ENCODE results near the gene SETD5.
"Not testable (repeated sequence)": the region's sequence is repeated elsewhere in the genome, so short reads cannot be mapped to it uniquely, and the experiment has no call there.

The SETD5 gene

DNA sequence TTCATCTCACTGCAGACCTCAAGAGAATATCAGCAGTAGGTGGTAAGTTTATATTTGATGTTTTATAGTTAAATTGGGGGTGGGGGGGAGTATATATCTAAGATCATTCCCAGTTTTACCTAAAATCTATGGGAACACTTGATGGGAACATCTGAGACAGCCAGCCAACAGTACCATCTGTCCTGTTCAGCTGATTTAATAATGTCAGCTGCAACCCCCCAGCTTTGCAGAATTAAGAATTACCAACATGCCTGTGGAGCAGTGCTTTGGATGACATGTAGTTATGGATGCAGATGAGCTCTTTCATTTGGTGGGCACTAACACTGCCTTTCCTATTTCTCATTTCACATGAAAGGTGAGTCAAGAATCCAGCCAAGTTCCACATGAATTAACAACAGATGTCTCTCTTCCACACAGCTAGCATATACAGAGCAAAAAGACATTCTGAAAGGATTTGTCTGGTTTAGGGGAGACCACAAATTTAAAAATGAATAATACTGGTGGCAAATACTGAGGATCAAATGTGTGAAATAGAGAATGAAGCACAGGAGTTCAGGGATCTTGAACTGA lies 76.2 kb downstream of the SETD5 start:
- DNase-seq, result no peak

DNA sequence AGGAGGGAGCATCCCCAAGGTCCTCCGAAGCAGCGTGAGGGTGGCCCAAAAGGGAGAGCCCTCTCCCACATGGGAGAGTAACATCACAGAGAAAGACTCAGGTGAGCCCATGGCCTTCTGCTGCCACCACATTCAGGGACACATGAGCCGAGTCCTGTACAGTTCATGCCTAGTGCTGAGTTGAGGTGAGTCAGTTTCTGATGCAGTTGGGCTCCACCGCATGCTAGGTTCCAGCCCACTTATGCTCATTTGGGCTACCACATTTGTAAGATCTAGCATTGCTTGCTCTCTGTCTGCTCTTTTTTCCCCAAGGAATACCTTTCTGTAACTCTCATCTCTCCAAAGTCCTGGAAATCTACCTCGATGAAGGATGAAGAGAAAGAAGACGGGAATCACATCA lies 77.1 kb downstream of the SETD5 start:
- no peak for DNase-seq

DNA sequence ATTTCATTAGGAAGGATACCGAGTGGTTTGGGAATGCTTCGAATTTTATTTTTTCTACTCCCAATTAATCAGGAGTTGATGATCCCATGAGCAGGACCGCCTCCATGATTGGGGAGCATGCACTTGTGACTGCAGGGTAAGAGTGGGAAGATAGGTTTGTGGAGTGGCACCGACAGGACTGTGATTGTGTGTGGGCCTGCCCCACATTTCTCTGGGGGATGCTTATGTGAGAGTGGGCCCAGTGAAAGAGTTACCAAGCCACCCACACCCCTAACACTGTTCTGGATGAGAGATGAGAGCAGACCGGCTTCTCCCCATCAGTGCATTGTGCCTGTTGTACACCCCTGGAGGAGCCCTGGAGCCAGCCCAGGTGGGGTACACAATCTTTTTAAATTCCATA lies 79.5 kb downstream of the SETD5 start:
- no peak for DNase-seq

DNA sequence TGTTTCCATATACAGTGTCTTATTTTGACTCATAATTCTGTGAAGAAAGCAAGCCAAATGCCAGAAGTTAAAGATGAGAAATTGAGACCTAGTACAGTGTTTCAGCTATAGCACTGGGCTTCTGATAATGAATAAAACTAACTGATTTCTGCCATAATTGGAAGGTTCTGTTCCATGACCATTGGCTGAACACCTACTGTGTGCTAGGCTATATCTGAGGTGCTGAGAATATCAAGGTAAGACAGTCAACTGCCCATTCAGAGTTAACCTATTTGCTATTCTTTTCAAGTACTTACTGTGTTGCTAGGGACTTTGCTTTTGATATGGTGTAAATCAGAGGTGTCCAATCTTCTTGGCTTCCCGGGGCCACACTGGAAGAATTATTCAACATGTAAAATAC lies 82.8 kb downstream of the SETD5 start:
- DNase-seq, result no peak

DNA sequence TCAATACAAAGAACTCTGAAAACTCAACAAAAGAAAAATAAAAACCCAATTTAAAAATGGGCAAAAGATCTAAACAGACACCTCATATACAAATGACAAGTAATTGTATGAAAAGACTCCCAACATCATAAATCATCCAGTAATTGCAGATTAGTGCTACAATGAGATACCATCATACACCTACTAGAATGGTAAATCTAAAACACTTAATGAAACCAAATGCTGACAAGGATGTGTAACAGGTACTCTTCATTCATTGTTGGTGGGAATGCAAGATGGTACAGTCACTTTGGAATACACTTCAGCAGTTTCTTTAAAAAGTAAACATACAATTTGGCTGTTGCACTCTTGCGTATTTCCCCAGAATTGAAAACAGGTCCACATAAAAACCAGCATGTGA lies 87.8 kb downstream of the SETD5 start:
- DNase-seq, result no peak

DNA sequence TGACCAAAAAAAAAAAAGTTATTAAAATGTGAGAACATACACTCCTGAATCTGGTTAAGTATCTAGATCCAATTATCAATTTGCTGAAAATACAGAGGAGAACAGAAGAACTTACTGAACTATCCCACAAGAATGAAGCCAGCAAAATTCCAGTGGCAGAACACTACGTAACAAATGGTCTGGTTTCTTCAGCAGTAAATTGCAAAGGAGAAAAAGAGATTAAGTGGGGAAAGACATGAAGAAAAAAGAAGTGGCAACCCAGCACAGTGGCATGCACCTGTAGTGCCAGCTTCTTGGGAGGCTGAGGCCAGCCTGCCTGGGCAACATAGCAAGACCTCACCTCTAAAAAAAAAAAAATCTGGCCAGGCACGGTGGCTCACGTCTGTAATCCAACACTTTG lies 94.1 kb downstream of the SETD5 start:
- no peak for DNase-seq

DNA sequence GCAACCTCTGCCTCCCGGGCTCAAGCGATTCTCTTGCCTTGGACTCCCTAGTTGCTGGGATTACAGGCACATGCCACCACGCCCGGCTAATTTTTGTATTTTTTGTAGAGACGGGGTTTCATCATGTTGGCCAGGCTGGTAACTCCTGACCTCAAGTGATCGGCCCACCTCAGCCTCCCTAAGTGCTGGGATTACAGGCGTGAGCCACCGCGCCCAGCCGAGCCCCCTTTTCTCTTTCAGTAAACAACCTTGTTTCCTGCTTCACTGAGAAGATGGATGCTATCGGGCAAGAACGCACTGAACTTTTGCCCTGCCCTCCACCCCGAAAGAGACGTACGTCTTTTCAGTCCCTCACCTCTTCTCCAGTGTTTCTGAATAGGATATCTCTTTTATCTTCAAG lies 96.6 kb downstream of the SETD5 start:
- DNase-seq, result not testable (repeated sequence)

DNA sequence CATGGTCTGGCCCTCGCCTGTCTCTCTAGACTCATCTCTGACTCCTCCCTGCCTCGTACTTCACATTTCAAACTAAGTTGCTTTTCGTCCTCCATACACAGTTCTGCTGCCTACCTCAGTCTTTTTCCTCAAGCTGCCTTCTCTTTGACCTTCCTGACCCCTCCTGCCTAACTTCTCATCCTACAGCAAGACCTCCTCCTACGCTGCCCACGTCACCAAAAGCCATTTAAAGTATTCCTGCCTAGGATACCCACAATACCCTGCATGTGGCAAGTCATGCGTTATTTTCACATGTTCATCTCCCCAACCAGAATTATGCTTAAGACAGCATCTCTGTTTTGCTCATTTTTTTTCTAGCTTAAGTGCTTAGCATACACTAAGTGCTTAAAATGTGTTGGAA lies 99.5 kb downstream of the SETD5 start:
- no peak for DNase-seq

DNA sequence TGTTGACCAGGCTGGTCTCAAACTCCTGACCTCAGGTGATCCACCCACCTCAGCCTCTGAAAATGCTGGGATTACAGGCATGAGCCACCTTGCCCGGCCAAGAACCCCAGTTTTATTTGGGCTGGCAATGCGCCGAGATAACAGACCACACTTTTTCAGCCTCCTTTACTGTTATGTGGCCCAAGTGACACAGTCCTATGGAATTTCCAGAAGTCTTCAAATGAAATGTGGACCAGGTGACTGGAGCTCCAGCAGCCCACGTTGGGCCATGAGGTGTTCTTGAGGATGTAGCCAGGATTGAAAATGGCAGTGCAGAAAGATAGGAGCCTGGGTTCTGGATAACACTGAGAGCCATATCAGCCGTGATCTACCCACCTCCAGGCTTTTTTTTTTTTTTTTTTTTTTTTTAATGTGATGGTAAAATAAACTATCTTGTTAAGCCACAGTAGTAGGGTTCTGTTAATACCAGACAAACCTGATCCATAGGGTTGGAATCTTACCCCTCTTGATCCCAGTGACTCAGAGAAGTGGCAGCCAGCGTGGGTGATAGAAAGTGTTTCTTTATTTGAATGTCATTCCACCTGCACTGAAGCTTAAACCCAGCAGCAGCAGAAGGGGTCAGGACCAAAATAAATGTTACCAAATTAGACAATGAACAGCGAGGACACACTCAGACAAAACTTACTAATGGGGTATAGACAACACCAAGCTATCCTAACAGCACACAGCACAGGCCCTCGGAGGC lies 100.6 kb downstream of the SETD5 start:
- no peak for DNase-seq

DNA sequence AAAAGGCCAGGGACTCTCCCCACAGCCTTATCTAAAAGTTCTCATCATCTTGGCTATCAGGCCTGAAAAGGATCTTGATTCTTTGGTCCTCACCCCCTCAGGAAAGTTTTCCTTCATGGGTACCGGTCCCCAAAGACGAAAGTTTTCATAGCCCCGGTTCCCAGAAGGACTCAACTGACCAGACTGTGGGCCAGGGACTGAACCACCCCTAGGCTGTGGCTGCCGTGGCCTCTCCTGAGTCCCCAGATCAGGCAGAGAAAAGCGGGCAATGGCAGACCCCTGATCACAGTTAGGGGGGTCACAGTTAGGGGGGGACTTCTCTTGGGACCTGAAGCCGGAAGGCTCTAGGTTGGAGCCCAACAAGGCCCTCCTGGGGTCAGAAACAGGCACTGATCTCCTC lies 101.4 kb downstream of the SETD5 start:
- no peak for DNase-seq

DNA sequence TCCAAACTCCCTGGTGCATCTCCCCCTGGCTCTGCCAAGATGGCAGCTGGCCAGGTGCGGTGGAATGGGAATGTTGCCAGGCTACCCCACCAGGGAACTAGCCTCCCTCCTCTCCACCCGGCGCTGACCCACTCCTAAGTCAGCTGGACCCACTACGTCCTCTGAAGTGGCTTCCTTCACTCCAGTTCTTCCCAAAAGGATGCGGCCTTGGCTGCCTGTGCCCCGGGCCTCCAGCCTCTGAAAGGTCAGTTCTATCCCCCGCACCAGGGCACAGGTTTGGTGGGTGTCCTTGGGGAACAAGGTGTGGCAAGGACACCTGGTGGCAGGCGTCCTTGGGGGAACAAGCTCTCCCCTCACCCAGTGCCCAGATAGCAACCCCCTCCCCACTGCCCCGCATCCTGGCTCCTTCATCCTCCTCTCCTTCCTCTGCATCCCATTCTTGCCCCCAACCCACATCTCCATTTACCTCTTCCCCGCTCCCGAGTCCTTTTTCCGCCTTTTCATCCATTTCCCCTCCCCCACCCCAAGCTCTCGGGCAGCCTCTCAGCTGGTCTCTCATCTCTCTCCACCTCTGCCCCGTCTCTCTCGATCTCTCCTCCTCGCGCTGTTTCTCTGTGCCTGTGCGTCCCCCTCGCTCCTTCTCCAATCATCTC lies 102.2 kb downstream of the SETD5 start:
- no peak for DNase-seq

DNA sequence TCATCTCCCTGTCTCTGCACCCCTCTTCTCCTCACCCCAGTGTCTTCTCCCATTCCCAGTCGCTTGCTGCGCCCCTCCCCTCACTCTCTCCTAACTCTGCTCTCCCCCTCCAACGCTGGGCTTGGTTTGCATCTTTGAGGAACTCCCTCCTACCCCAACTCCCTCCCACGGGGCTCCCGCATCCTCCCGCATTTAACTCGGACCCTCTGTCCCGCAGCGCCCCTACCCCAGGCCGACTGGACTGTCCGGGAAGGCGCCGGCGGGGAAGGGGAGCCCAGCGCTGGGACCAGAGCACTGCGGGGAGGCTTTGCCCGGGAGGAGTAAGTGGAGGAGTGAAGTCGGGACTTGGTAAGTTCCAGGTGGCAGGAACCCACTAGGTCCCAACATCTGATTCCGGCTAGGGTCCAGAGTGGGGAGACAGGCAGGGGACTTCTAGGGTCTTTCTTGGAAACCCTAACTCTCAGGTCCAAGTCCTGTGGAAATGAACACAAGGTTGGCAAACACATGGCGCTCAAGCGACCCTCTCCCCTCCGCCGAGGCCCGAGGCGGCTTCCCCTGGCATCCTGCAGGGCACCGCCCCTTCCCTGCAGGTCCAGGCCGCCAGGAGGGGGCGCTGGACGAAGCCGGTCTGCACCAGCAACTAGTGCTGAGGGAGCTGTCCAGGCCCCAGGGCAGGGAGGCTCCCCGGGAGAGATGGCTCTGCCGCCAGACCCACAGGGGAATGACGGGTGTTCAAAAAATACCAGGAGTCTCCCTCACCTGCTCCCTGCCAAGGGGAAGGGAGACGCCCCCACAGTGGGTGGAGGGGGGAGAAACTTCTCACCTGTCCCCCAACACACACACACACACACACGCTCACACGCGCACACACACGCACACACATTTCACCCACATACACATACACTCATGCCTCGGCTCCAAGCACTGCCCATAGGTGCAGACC lies 103.0 kb downstream of the SETD5 start:
- peak; percentile 84 for DNase-seq

DNA sequence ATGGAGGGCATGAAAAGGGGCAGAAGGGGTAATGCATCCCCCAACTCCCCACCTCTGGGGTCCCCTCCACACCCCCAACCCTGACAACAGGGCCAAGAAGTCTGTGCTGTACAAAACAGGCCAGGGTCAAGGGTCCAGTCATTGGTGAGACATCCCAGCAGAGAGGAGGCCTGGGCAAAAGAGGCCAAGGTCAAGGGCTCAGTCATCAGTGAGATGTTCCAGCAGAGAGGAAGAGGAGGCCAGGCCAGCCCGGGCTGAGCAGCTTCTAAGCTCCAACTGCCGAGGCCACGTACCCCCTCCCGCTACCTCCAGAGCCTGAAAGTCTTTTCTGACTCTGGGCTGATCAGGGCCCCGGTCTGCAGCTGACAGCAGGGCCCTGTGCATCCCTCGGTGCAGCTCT lies 103.8 kb downstream of the SETD5 start:
- DNase-seq, result no peak

DNA sequence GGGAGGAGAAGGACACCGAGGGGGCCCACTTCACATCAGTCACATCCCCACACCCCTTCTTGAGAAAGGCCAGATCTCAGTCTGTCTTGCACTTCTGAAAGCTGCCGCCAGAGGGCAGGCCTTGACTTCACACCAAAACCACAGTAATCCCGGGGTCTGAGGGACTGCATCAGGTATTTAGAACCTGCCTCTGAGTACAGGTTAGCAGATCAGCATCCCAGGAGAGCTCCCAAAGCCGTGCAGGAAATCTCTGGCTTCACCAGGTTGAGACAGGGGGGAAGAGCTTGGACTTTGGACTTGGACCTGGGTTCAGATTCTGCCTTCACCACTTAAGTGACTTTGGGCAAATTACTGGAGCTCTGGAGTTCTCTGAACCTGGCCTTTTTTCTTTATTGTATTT lies 105.9 kb downstream of the SETD5 start:
- peak; percentile 84 for DNase-seq

DNA sequence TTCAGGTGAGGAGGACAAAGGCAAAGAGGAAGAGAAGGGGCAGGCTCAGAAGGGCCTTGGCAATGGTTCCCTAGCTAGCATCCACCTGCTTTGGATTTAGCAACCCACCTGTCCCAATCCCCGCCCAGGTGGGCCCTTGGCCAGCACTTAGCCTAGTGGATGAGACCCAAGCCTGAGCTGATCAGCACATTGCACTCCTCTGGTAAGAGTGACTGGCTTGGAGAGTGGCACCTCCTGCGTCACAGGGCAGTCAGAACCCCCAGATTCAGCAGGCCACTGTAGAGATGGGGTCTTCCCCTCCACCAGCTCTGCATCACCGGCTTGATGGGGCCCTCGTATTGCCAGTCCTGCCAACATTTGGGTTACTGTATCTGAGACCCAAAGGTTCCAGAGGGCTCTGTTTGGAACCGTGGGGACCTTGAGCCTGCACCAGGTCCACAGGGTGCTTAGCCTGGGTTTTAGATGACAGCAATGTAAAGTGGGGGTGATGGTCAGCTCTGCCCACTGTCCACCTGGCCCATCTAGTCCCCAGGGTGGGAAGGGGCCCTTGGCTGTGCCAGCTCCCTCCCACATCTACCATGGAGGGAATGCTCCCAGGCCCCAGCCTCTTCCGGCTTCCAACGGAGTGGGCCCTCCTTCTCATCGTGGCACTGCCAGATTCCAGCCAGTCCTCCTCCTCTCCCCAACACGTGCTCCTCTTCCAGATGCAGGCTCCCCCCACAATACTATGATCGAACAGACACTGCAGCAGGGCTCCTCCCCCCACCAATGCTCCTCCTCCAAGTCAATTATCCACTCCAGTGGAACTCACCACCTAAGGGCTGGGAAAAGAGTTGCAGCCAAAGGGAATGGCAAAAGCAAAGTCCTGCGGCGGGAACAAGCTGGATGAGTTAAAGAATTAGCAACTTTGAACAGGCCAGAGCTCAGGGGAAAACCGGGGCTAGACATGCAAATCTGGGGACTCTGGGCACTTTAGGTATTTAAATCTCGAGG lies 110.5 kb downstream of the SETD5 start:
- DNase-seq, result no peak

DNA sequence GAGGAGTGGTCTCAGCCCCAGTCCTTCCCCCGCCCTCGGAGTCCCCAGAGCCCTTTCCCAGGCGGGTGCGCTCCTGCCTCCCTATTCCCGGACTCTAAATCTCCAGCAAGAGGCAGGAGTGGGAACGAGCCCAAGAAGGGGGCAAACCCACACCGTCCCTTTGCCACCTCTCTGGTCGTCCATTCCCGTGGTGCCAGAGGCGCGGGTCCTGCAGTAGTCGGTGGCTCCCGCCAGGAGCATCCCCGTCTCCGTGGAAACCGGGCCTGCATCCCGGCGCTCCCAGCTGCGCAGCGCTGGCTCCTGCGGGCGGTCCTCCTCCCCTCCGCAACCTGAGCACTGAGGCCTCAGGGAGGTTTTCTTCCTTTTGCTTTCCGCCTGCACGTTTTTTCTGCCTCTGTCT lies 111.4 kb downstream of the SETD5 start:
- no peak for DNase-seq

DNA sequence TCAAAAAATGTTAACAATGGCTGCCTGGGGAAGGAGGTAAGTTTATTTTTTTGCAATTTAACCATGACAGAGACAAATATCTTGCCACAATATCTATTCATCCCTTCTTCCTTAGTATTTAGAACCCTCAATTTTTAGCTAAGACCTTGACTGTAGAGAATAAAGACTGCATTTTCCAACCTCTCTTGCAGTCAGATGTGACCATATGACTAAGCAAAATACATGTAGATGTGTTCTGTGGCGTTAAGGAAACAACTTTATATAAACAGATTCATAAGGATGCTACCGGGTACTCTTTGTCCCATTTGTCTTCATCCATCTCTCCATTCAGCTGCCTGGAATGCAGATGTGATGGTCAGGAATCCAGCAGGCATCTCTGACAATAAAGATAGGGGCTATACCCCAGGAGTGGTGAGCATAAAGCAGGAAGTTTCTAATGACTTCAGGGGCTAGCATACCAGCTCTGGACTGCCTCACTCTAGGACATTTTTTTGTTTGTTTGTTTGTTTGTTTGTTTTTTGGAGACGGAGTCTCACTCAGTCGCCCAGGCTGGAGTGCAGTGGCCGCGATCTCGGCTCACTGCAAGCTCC lies 115.1 kb downstream of the SETD5 start:
- no peak for DNase-seq

DNA sequence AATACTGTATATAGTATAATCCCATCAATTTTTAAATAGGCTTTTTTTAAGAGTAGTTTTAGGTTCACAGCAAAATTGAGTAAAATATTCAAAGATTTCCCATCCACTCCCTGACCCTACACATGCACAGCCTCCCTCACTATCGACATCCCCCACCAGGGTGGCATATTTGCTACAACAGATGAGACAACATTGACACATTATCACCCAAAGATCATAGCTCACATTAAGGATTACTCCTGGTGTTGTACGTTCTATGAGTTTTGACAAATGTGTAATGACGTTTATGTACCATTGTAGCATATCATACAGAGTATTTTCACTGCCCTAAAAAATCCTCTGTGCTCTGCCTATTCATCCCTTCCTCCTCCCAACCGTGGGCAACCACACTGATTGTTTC lies 116.9 kb downstream of the SETD5 start:
- no peak for DNase-seq

DNA sequence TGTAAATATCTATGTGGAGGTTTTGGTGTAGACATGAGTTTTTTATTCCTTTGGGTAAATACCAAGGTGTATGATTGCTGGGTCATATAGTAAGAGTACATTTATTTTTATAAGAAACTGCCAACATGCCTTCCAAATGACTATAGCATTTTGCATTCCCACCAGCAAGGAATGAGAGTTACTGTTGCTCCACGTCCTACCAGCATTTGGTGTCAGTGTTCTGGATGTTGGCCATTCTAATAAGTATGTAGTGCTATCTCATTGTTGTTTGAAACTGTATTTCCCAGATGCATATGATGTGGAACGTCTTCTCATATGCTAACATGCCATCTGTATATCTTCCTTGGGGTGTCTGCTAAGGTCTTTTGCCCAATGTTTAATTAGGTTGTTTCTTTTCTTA lies 117.5 kb downstream of the SETD5 start:
- no peak for DNase-seq

DNA sequence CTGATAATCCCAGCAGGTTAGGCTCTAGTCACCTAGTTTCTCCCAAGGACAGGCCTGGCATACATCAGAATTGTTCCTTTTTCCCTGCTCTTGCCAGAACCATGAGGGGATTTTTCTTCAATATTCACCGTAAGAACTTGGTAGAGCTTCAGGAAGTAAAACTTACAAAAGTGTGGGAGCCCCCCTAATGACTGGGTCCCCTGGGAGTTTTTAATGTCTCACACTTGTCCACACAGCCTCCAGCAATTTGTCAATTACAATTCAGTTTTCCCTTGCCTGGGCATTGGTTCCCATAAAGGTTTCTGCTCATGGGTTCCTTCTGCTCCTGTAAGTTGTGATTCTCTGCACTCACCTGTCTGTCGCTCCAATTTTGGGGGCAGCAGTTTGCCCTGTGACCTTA lies 127.7 kb downstream of the SETD5 start:
- DNase-seq, result no peak

Data from hematopoietic multipotent progenitor cell treated with erythropoietin and hydrocortisone succinate and interleukin-3 and kit ligand, for 6 days (in vitro differentiated cells).